Measurements from ENCODE around the gene PCSK6. TPM values are rescaled to one million over a fixed set of nuclear protein-coding genes. Genes with fewer than 3 reads are reported as not detected.

PCSK6 gene
- total RNA-seq, 1 experiment from 2014 or later, result 2.9 TPM

GRCh38 chr15:101522621-101523559, 33.4 kb upstream of the PCSK6 start:
- no peak for TF ChIP-seq TEAD1 (CRISPR knock-in tag; IDR thresholded peaks at IDR 0.05)
- TF ChIP-seq NR1H2 (CRISPR knock-in tag; IDR thresholded peaks at IDR 0.05), result no peak
- no peak for TF ChIP-seq ZNF138 (CRISPR knock-in tag; conservative IDR thresholded peaks at IDR 0.05)
- no peak for TF ChIP-seq NFYB (CRISPR knock-in tag; conservative IDR thresholded peaks at IDR 0.05; ENCODE audit: low read depth)
- TF ChIP-seq ZNF263 (CRISPR knock-in tag; IDR thresholded peaks at IDR 0.05; ENCODE audit: low read depth), result no peak
- no peak for TF ChIP-seq MXD4 (CRISPR knock-in tag; IDR thresholded peaks at IDR 0.05; ENCODE audit: borderline replicate concordance)
- no peak for TF ChIP-seq MLX (CRISPR knock-in tag; IDR thresholded peaks at IDR 0.05)
- TF ChIP-seq USF1 (CRISPR knock-in tag; IDR thresholded peaks at IDR 0.05), result no peak
- no peak for TF ChIP-seq ZMAT4 (CRISPR knock-in tag; IDR thresholded peaks at IDR 0.05)
- no peak for TF ChIP-seq ATF1 (CRISPR knock-in tag; IDR thresholded peaks at IDR 0.05)
- TF ChIP-seq KAT7 (CRISPR knock-in tag; IDR thresholded peaks at IDR 0.05; ENCODE audit: borderline replicate concordance), result no peak
- no peak for TF ChIP-seq GABPB1 (CRISPR knock-in tag; IDR thresholded peaks at IDR 0.05)
- TF ChIP-seq RORB (CRISPR knock-in tag; IDR thresholded peaks at IDR 0.05), result no peak
- no peak for TF ChIP-seq SP1 (CRISPR knock-in tag; conservative IDR thresholded peaks at IDR 0.05)
- TF ChIP-seq ZBTB21 (CRISPR knock-in tag; IDR thresholded peaks at IDR 0.05; ENCODE audit: borderline replicate concordance), result no peak
- TF ChIP-seq JUN (CRISPR knock-in tag; IDR thresholded peaks at IDR 0.05), result no peak
- TF ChIP-seq JAZF1 (CRISPR knock-in tag; IDR thresholded peaks at IDR 0.05), result no peak
- TF ChIP-seq ZNF121 (CRISPR knock-in tag; IDR thresholded peaks at IDR 0.05), result no peak
- no peak for TF ChIP-seq SMAD3 (CRISPR knock-in tag; IDR thresholded peaks at IDR 0.05; ENCODE audit: borderline replicate concordance)
- Mint-ChIP-seq H3K4me1 (peaks cover 10% of the 10 kb centered on the region; the same call in 1 of the 2 replicates), H3K9me3 (peaks cover 5% of the 10 kb centered on the region), H3K27ac (no peak overlapping the region), H3K4me3 (no peak overlapping the region), H3K27me3 (ENCODE audit: low read depth) (0 out of 2 replicates have a peak, but pooled peaks cover 2% of the 10 kb centered on the region), H3K36me3 (no peaks in the 10 kb centered on the region)
- ChIA-PET POLR2A (no interaction called here), CTCF (interaction anchor here (1.1 kb wide), 2 partner anchors 92 to 202 kb away, joined by 4 to 5 read pairs; no protein-coding TSS in a partner anchor)
- no peak for DNase-seq (ENCODE audit: low spot score)
- no peak for ATAC-seq

- TF ChIP-seq USF2 (CRISPR knock-in tag; IDR thresholded peaks at IDR 0.05) (no peak), ZMAT4 (CRISPR knock-in tag; IDR thresholded peaks at IDR 0.05) (no peak), MXD4 (CRISPR knock-in tag; IDR thresholded peaks at IDR 0.05; ENCODE audit: borderline replicate concordance) (no peak)
- no peak for DNase-seq (ENCODE audit: low spot score)
- ChIA-PET CTCF (no interaction called here), POLR2A (no interaction called here)
- no peak overlapping the region for H3K4me3 Mint-ChIP-seq
- 0 out of 2 replicates have a peak, but pooled peaks cover 2% of the 10 kb centered on the region for H3K27me3 Mint-ChIP-seq (ENCODE audit: low read depth)
- no peak overlapping the region for H3K27ac Mint-ChIP-seq
- no peaks in the 10 kb centered on the region for H3K36me3 Mint-ChIP-seq
- peaks cover 10% of the 10 kb centered on the region; the same call in 1 of the 2 replicates for H3K4me1 Mint-ChIP-seq
- H3K9me3 Mint-ChIP-seq, result peaks cover 13% of the 10 kb centered on the region
- ATAC-seq, result no peak
Observed at GRCh38 chr15:101522091-101522490, 32.6 kb upstream of the PCSK6 start.
